ENCODE data around the gene CASTOR2.
"Not testable (repeated sequence)": the region's sequence is repeated elsewhere in the genome, so short reads cannot be mapped to it uniquely, and the experiment has no call there.

Gene CASTOR2

GRCh38 chr7:74964511-74965119 is at the start of gene CASTOR2:
CASTOR2 (plus strand) TSS chr7:74964705; CDS start chr7:74964986, 281 bp downstream.
- DNase-seq (ENCODE audit: low read depth in 1 of 2, low spot score in 1 of 2), result peak; percentile 54 to 64

GRCh38 chr7:74922321-74922890 is 42.1 kb upstream of the CASTOR2 start:
- not testable (repeated sequence) for DNase-seq (ENCODE audit: low read depth in 1 of 2, low spot score in 1 of 2)

DNA sequence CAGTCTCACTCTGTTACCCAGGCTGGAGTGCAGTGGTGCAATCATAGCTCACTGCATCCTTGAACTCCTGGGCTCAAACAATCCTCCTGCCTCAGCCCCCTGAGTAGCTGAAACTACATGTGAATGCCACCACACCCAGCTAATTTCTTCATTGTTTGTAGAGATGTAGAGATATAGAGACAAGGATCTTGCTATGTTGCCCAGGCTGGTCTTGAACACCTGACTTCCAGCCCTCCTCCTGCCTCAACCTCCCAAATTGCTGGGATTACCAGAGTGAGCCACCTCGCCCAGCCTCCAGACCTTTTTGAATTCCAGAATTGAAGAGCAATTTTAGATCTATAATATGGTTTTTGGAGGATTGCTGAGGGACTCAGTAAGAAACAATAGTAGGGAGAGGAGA is 40.9 kb upstream of the CASTOR2 start:
- not testable (repeated sequence) for DNase-seq (ENCODE audit: low read depth in 1 of 2, low spot score in 1 of 2)

DNA sequence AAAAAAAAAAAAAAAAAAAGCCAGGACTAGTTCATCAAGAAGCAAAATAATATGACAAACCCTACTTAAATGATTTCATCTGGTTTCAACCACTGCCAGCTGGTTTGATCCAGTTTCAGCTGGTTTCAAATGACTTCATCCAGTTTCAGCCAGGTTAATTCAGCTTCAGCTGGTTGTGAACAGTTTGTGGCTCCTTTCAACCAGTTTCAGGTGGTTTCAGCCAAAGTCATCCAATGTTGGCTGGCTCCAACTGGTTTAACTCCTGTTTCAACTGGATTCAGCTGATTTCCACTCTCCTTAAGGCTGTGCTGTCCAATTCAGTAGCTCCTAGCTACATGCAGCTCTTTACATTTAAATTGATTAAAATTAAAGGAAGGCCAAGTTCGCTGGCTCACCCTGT is 37.5 kb upstream of the CASTOR2 start:
- not testable (repeated sequence) for DNase-seq (ENCODE audit: low read depth in 1 of 2, low spot score in 1 of 2)

DNA sequence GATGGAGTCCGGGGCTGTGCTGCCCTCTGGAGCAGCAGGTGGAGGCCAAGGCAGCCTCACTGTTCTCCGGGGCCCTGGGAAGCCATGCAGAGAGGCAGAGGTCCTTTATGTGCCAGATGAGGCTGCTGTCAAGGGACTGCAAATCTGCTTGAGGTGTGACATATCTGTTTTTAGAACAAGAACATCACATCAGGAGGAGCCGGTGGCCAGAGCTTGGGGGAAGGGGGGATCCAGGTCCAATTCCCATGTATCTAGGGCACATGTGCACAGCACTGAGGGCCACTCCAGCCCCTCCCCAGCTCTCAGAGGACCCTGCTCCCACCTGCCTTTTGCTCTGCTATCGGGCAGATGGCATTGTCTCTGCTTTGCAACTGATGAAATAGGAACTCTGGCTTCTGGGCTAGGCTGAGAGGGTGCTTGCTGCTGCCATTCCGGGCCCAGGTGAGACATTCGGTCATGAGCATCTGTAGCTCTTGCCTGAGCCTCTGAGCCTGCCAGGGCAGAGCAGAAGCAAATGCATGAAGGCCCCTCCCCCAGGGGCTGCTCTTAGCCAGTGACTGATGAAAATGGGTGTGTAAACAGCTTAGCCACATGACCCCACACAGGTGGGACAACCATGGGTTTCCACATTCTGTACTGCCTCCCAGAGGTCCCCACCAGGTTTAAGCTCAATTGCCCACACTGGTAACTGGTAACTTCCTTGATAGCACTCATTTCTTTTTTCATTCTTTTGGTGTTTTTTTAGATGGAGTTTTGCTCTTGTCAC is 32.8 kb upstream of the CASTOR2 start:
- not testable (repeated sequence) for DNase-seq (ENCODE audit: low read depth in 1 of 2, low spot score in 1 of 2)

- not testable (repeated sequence) for DNase-seq (ENCODE audit: low read depth in 1 of 2, low spot score in 1 of 2)
Measured at GRCh38 chr7:74939429-74939828, 25.1 kb upstream of the CASTOR2 start.

GRCh38 chr7:74941302-74942069 is 23.0 kb upstream of the CASTOR2 start:
- not testable (repeated sequence) for DNase-seq (ENCODE audit: low read depth in 1 of 2, low spot score in 1 of 2)

- DNase-seq (ENCODE audit: low read depth in 1 of 2, low spot score in 1 of 2), result not testable (repeated sequence)
Measured at GRCh38 chr7:74943923-74944322, 20.6 kb upstream of the CASTOR2 start.

DNA sequence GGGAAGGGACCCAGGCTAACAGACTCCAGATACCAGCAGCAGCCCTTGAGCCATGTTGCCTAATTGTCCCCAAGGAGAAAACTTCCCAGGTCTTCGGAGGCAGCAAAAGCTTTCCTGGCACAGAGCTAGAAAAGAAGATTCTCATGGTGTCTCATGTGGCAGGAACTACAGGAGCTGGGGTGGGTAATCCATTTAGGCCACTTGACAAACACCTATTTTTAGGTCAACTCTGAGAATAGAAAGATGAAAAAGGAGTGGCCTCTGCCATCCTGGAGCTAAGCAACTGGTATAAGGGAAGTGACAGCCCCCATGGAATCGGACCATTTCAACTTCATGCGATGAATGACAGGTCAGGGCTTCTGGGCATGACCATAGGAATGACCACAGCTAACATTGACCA is 16.8 kb upstream of the CASTOR2 start:
- not testable (repeated sequence) for DNase-seq (ENCODE audit: low read depth in 1 of 2, low spot score in 1 of 2)

DNA sequence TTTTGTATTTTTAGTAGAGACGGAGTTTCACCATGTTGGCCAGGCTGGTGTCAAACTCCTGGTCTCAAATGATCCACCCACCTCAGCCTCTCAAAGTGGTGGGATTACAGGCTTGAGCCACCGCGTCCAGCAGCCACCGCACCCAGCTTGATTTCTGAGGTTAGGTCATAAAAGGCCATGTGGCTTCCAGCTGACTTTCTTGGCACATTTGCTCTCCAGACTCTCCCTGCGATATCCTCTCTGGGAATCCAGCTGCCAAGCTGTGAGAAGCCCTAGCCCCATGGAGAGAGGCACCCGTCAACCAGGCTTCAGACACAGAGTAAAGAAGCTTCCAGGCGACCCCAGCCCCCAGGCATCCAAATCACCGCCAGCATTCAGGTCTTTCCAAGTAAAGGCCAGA is 10.7 kb upstream of the CASTOR2 start:
- not testable (repeated sequence) for DNase-seq (ENCODE audit: low read depth in 1 of 2, low spot score in 1 of 2)

- DNase-seq (ENCODE audit: low read depth in 1 of 2, low spot score in 1 of 2), result not testable (repeated sequence)
Measured at GRCh38 chr7:74958328-74958727, 6.2 kb upstream of the CASTOR2 start.

GRCh38 chr7:74963704-74964510 is 598 bp upstream of the CASTOR2 start:
- not testable (repeated sequence) for DNase-seq (ENCODE audit: low read depth in 1 of 2, low spot score in 1 of 2)

GRCh38 chr7:74966208-74966854 is 1.8 kb downstream of the CASTOR2 start:
- DNase-seq (ENCODE audit: low read depth in 1 of 2, low spot score in 1 of 2), result not testable (repeated sequence)

- not testable (repeated sequence) for DNase-seq (ENCODE audit: low read depth in 1 of 2, low spot score in 1 of 2)
Measured at GRCh38 chr7:74966909-74967308, 2.4 kb downstream of the CASTOR2 start.

DNA sequence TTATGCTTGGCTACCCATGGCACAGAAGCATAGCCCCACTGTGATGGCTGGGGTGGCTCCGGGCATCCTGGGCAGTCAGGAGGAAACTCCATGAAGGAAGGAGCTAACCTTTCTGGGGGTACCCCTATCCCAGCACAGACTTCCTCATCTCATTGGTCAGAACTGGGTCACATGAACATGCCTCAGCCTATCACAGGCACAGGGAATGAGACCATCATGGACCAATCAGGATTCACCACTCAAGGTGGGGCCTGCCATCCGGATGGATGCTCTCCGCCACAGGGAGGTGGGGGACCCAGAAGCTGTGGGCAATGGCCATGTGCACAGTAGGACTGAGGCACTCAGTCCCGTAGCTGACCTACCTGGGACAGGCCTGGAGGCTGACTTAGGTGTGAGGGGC is 6.9 kb downstream of the CASTOR2 start:
- not testable (repeated sequence) for DNase-seq (ENCODE audit: low read depth in 1 of 2, low spot score in 1 of 2)

DNA sequence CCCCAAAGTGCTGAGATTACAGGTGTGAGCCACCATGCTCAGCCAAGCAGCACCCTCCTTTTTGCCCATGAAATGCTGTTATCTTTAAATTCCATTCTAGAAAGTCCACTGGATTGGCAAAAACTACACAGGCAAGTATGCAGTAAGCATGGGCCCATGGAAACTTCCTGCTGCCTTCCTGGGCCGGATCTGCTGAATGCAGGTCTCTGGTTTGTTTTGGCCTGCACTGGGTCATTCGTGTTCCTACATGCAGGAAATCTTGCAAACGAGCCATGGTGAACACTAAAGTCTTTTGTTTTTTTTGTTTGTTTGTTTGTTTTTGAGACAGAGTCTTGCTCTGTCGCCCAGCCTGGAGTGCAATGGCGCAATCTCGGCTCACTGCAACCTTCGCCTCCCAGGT is 7.9 kb downstream of the CASTOR2 start:
- DNase-seq (ENCODE audit: low read depth in 1 of 2, low spot score in 1 of 2), result not testable (repeated sequence)

DNA sequence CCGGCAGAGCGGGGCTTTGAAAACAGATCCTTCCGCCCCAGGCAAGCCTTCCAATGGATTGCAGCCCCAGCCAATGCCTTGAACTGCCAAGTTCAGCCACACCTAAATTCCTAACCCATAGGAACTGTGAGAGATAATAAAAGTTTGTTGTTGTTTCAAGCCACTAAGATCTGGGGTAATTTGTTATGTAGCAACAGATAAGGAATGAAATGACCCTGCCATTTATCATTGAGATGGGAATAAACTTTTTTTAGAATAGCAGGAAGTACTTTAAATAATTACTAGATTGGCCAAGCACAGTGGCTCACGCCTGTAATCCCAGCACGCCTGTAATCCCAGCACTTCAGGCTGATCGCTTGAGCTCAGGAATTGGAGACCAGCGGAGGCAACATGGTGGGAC is 11.5 kb downstream of the CASTOR2 start:
- not testable (repeated sequence) for DNase-seq (ENCODE audit: low read depth in 1 of 2, low spot score in 1 of 2)

GRCh38 chr7:74977523-74977922 is 13.0 kb downstream of the CASTOR2 start:
- not testable (repeated sequence) for DNase-seq (ENCODE audit: low read depth in 1 of 2, low spot score in 1 of 2)

DNA sequence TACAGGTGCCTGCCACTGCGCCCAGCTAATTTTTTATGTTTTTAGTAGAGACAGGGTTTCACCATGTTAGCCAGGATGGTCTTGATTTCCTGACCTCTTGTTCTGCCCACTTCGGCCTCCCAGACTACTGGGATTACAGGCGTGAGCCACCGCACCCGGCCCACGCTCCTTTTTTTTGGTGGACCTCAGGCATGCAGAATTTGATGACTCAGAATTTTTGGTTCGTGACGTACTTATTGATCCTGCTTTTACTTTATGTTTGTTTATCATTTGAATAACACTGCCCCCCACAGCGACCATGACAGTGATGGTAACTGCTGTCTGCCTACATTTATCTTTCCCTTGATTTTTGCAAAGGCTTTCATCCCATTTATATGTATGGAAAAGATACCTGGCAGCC is 23.9 kb downstream of the CASTOR2 start:
- not testable (repeated sequence) for DNase-seq (ENCODE audit: low read depth in 1 of 2, low spot score in 1 of 2)

DNA sequence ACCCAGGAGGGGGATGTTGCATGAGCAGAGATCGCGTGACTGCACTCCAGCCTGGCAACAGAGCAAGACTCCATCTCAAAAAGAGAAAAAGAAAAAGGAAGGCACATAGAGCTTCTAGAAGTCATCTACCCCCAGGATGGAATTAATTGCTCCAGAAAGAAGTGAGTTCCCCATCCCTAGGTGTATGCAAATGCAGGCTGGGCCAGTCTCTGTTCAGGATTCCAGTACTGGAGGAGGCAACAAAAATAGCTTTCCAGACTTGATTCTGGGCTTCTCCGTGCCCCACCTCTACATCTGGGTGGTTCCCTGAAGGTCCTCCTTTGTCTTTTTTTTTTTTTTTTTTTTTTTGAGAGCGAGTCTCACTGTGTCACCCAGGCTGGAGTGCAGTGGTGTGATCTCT is 28.6 kb downstream of the CASTOR2 start:
- DNase-seq (ENCODE audit: low read depth in 1 of 2, low spot score in 1 of 2), result no peak

All from stimulated activated CD4-positive, alpha-beta T cell treated with anti-CD3 and anti-CD28 coated beads, Interleukin-15, amount 100 ng/mL, for 1 hour (primary cell).